H1 (cell line): ENCODE results near the gene SPSB1. TPM values are rescaled to one million over a fixed set of nuclear protein-coding genes. Genes with fewer than 3 reads are reported as not detected.

Experiments
- SIRT6 ChIP-seq: IDR thresholded peaks from one replicate; pipeline ENCODE4 v1.7.1; 2012; ENCODE audit warnings: low read length, inconsistent platforms
- YY1 ChIP-seq: IDR thresholded peaks from 2 replicates; pipeline ENCODE4 v1.6.1; 2011; ENCODE audit warnings: low read depth, mild to moderate bottlenecking, low read length
- polyA plus RNA-seq, 7 experiments: library from polyadenylated mRNA; depleted of rRNA in 3 of 7; stranded (reverse) in 5 of 7; unstranded in 2 of 7; fragments of >200 nt in 5 of 7; fragments of 200-250 nt in 2 of 7; gene quantifications; 1 replicate in 5 of 7; 2 replicates in 1 of 7; 4 replicates in 1 of 7; pipeline versions ENCODE4 v1.2.1 to v1.2.3, GENCODE V29; 2011 to 2013; ENCODE audit warnings: missing spikeins in 2 of 7, mixed read lengths in 2 of 7
- total RNA-seq: library from RNA; stranded (reverse); fragmentation: NEBNext Ultra II Directional; extraction: Animal tissue kit (Norgen Biotek cat#: 25700); gene quantifications from 2 replicates; pipeline ENCODE4 v1.2.1, GENCODE V29; 2021

The SPSB1 gene
- total and polyA plus RNA-seq, 2 of the 8 experiments (the other 6 are each of a cell fraction or from before 2014, with no cell fraction given), result 5.3 to 6.4 TPM

GRCh38 chr1:9247894-9248293 lies 44.8 kb upstream of the SPSB1 start (continued):
- no peak for TF ChIP-seq SIRT6
- TF ChIP-seq YY1, result no peak
